AG04449 (cell line): Measurements from ENCODE around the gene SLC29A2.
"Not testable (repeated sequence)": the region's sequence is repeated elsewhere in the genome, so short reads cannot be mapped to it uniquely, and the experiment has no call there.

Experiments used
- CTCF ChIA-PET: fragments of 350-600 bp; formaldehyde crosslinking; extraction: SDS; loops from one replicate; lab custom pipeline; 2021; ENCODE audit warnings: antibody characterized with exemption; lab: Yijun Ruan, JAX
- POLR2A ChIA-PET: fragments of 400-600, 350-600 bp; formaldehyde crosslinking; extraction: SDS; loops from one replicate; lab custom pipeline; 2020; ENCODE audit warnings: antibody characterized with exemption, inconsistent platforms; lab: Yijun Ruan, JAX
- DNase-seq: peaks from one replicate; pipeline ENCODE4 v3.0.0-alpha.2; 2010; ENCODE audit warnings: low read depth, low spot score
- H3K4me3 ChIP-seq: 2 replicates; pipeline ENCODE4 v1.5.1; 2011; ENCODE audit warnings: low read depth, mild to moderate bottlenecking, control low read depth, low read length
- TF ChIP-seq, protein P1 (sequence below): IDR thresholded peaks from one replicate; pipeline ENCODE4 v1.5.1; 2011; ENCODE audit warnings: mild to moderate bottlenecking, moderate library complexity, low read length, control low read depth, inconsistent platforms; ENCODE audit not compliant: insufficient read depth; ENCODE audit errors: missing control alignments

The SLC29A2 gene

DNA sequence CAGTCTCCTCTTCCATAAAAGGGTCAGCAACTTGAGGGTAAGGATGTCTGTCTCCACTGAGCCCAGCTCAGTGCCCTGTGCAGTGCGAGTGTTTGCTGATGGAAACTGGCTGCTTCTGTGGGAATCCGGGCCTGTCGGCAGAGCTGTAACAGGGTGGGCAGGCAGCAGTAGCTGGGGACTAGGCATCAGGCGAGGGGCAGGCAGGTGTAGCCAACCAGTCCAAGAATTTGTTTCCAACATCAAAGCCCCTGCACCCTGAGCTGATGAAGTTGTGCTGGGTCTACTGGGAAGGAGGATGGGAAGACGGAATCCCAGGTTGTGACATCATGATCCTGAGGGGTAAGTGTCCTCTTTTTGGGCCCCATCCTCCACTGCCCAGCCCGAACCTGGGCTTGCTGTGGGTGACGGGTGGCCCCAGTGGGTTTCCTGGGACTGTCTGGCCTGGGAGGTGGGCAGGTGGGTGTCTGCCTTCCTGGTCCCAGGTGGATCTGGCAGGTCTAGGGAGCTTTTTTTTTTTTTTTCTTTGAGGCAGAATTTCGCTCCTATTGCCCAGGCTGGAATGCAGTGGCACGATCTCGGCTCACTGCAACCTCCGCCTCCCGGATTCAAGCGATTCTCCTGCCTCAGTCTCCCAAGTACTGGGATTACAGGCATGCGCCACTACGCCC is 11.0 kb downstream of the SLC29A2 start:
- no peak for DNase-seq
- CTCF ChIA-PET = interaction anchor here (0.9 to 4.1 kb wide), 3 partner anchors 15 to 29 kb away, joined by 5 to 23 read pairs (median 6); no protein-coding TSS in a partner anchor

DNA sequence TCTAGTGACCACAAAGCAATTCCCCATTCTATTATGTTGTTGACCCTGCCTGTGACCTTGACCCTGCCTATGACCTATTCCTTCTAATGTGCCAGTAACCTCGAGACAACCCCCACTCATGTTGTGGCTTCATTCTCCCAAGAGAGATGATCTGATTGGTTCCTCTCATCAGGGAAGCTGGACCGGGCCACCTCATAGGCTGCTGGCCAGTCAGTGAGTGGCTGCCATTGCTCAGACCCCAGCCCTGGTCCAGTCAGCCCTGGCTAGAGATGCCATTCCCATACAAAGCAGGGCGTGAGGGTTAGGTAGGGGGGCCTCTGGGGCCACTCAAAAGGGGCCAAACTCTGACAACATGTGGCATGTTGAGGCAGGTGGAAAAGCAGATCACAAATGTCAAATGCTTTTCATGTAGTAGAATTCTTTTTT is 11.9 kb downstream of the SLC29A2 start:
- TF ChIP-seq, protein P1, sequence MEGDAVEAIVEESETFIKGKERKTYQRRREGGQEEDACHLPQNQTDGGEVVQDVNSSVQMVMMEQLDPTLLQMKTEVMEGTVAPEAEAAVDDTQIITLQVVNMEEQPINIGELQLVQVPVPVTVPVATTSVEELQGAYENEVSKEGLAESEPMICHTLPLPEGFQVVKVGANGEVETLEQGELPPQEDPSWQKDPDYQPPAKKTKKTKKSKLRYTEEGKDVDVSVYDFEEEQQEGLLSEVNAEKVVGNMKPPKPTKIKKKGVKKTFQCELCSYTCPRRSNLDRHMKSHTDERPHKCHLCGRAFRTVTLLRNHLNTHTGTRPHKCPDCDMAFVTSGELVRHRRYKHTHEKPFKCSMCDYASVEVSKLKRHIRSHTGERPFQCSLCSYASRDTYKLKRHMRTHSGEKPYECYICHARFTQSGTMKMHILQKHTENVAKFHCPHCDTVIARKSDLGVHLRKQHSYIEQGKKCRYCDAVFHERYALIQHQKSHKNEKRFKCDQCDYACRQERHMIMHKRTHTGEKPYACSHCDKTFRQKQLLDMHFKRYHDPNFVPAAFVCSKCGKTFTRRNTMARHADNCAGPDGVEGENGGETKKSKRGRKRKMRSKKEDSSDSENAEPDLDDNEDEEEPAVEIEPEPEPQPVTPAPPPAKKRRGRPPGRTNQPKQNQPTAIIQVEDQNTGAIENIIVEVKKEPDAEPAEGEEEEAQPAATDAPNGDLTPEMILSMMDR = no peak
- ChIA-PET CTCF (interaction anchor here (4.1 kb wide), 1 partner anchor 30 kb away, joined by 23 read pairs; no protein-coding TSS in a partner anchor), POLR2A (no interaction called here)
- DNase-seq = no peak
- no peak overlapping the region for H3K4me3 ChIP-seq

More for the DNA sequence above, 11.0 kb downstream of the SLC29A2 start:
- POLR2A ChIA-PET = no interaction called here
- H3K4me3 ChIP-seq = no peak overlapping the region
- TF ChIP-seq, protein P1 = no peak

DNA sequence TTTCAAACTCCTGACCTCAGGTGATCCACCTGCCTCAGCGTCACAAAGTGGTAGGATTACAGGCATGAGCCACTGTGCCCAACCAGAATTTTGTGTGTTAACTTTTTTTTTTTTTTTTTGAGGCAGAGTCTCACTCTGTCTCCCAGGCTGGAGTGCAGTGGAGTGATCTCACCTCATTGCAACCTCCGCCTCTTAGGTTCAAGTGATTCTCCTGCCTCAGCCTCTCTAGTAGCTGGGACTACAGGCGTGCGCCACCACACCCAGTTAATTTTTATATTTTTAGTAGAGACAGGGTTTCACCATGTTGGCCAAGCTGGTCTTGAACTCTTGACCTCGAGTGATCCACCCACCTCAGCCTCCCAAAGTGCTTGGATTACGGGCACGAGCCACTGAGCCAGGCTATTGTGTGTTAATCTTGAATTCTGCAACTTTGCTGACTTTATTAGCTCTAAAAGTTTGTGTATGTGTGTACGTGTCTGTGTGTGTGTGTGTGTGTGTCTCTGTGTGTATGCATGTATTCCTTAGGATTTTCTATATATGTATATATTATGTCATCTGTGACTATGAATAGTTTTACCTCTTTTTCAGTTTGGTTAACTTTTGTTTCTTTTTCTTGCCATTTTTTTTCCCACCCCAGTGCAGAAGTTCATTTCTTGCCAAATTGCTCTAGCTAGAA is 20.9 kb downstream of the SLC29A2 start:
- POLR2A ChIA-PET = interaction anchor here (0.9 kb wide), 1 partner anchor 39 kb away, joined by 3 read pairs; no protein-coding TSS in a partner anchor
- CTCF ChIA-PET = interaction anchor here (1.0 to 2.5 kb wide), 4 partner anchors 13 to 39 kb away, joined by 3 to 10 read pairs (median 5); no protein-coding TSS in a partner anchor
- DNase-seq, H3K4me3 ChIP-seq: not testable (repeated sequence)

DNA sequence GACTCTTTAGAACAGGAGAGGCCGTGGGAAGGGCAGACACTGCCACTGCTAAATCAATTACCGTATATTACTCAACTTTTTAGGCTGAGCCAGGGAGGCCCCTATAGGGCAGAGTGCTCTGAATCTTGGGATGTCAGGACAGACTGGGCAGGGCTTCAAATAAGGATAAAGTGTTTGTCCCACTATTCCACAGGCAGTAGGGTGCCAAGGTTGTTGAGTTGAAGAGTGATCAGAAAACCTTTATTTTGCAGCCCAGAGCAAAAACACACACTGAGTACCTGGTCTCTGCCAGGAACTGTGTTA is 22.5 kb downstream of the SLC29A2 start:
- no peak overlapping the region for H3K4me3 ChIP-seq
- TF ChIP-seq, protein P1 = no peak
- ChIA-PET CTCF (interaction anchor here (1.0 to 2.5 kb wide), 3 partner anchors 37 to 40 kb away, joined by 3 to 10 read pairs (median 7); no protein-coding TSS in a partner anchor), POLR2A (interaction anchor here (1.4 to 2.5 kb wide), 2 partner anchors 36 to 60 kb away, joined by 6 to 11 read pairs; partner anchors contain the start of gene YIF1A)
- DNase-seq = no peak

- H3K4me3 ChIP-seq = peak within 1 kb of the TSS; percentile 89
- ChIA-PET CTCF (interaction anchor here (1.0 to 11.7 kb wide), 10 partner anchors 9 to 279 kb away, joined by 3 to 129 read pairs (median 6); partner anchors contain the start of gene RIN1), POLR2A (interaction anchor here (0.7 to 2.5 kb wide), 6 partner anchors 9 to 58 kb away, joined by 3 to 11 read pairs (median 4); partner anchors contain the start of genes CD248, RIN1 and YIF1A)
- peak; percentile 69 for DNase-seq
- TF ChIP-seq, protein P1 = no peak
These were observed 23.9 kb downstream of the SLC29A2 start, which contains the start of gene B4GAT1 for GRCh38 chr11:66347425-66348276. Gene B4GAT1 (minus strand): TSS chr11:66347629. CDS start chr11:66347545, 84 bp downstream.
